Measurements from ENCODE around the gene OXTR.
"Not testable (repeated sequence)": the region's sequence is repeated elsewhere in the genome, so short reads cannot be mapped to it uniquely, and the experiment has no call there.

The OXTR gene

GRCh38 chr3:8727605-8728512 is 41.6 kb downstream of the OXTR start:
- DNase-seq = no peak
- Histone ChIP-seq H3K27me3 (no peaks in the 10 kb centered on the region), H3K36me3 (no peaks in the 10 kb centered on the region), H3K4me3 (ENCODE audit: low read depth, low read length) (no peak overlapping the region), H3K9me3 (no peaks in the 10 kb centered on the region), H3K4me1 (no peaks in the 10 kb centered on the region)
- TF ChIP-seq CTCF (IDR thresholded peaks at IDR 0.05; ENCODE audit: low read depth, low read length) = no peak

- TF ChIP-seq CTCF (IDR thresholded peaks at IDR 0.05; ENCODE audit: low read depth, low read length) = no peak
- no peaks in the 10 kb centered on the region for H3K36me3 ChIP-seq
- DNase-seq = no peak
- no peaks in the 10 kb centered on the region for H3K4me1 ChIP-seq
- H3K9me3 ChIP-seq = no peaks in the 10 kb centered on the region
- H3K4me3 ChIP-seq (ENCODE audit: low read depth, low read length) = no peak overlapping the region
- H3K27me3 ChIP-seq = no peaks in the 10 kb centered on the region
These were observed 45.2 kb downstream of the OXTR start for GRCh38 chr3:8724108-8724752.

GRCh38 chr3:8723612-8724011 is 45.8 kb downstream of the OXTR start:
- Histone ChIP-seq H3K4me3 (ENCODE audit: low read depth, low read length) (no peak overlapping the region), H3K27me3 (no peaks in the 10 kb centered on the region), H3K36me3 (no peaks in the 10 kb centered on the region), H3K9me3 (no peaks in the 10 kb centered on the region), H3K4me1 (no peaks in the 10 kb centered on the region)
- no peak for TF ChIP-seq CTCF (IDR thresholded peaks at IDR 0.05; ENCODE audit: low read depth, low read length)
- no peak for DNase-seq

- H3K36me3 ChIP-seq = no peaks in the 10 kb centered on the region
- no peaks in the 10 kb centered on the region for H3K9me3 ChIP-seq
- DNase-seq = no peak
- H3K27me3 ChIP-seq = no peaks in the 10 kb centered on the region
- no peaks in the 10 kb centered on the region for H3K4me1 ChIP-seq
- H3K4me3 ChIP-seq (ENCODE audit: low read depth, low read length) = no peak overlapping the region
- TF ChIP-seq CTCF (IDR thresholded peaks at IDR 0.05; ENCODE audit: low read depth, low read length) = no peak
These were observed 46.6 kb downstream of the OXTR start for GRCh38 chr3:8722808-8723207.

GRCh38 chr3:8715757-8716156 is 53.7 kb downstream of the OXTR start:
- H3K4me1 ChIP-seq; H3K27me3 ChIP-seq; H3K9me3 ChIP-seq; H3K36me3 ChIP-seq; H3K4me3 ChIP-seq (ENCODE audit: low read depth, low read length); DNase-seq: not testable (repeated sequence)

GRCh38 chr3:8713901-8714759 is 55.3 kb downstream of the OXTR start:
- no peak for DNase-seq
- Histone ChIP-seq H3K4me1 (no peaks in the 10 kb centered on the region), H3K36me3 (no peaks in the 10 kb centered on the region), H3K9me3 (no peaks in the 10 kb centered on the region), H3K4me3 (ENCODE audit: low read depth, low read length) (no peak overlapping the region), H3K27me3 (no peaks in the 10 kb centered on the region)
- no peak for TF ChIP-seq CTCF (IDR thresholded peaks at IDR 0.05; ENCODE audit: low read depth, low read length)
